CD14-positive monocyte (primary cell): ENCODE results near the gene STPG2. TPM values are rescaled to one million over a fixed set of nuclear protein-coding genes. Genes with fewer than 3 reads are reported as not detected.

Experiments
- DNase-seq, 3 donors: peaks; one replicate each; pipeline ENCODE4 v3.0.0-alpha.2; 2011 to 2022
- H2AFZ ChIP-seq: 2 replicates; pipeline ENCODE4 v1.6.0; 2012; ENCODE audit warnings: mild to moderate bottlenecking, low read depth, low read length, inconsistent platforms; ENCODE audit not compliant: insufficient read depth, poor library complexity, severe bottlenecking
- H3K27ac ChIP-seq, 2 donors: 1 replicate in 1 of 2; 2 replicates in 1 of 2; pipeline ENCODE4 v1.5.1; 2012 to 2013; ENCODE audit warnings: low read length in 2 of 2, control low read depth in 1 of 2, inconsistent platforms in 1 of 2, low read depth in 1 of 2, mild to moderate bottlenecking in 1 of 2
- H3K27me3 ChIP-seq, 2 donors: one replicate each; pipeline versions ENCODE4 v1.6.0 to v1.6.1; 2011 to 2013; ENCODE audit warnings: low read length in 2 of 2; ENCODE audit not compliant: control insufficient read depth in 2 of 2, insufficient read depth in 2 of 2
- H3K36me3 ChIP-seq, 2 donors: replicated peaks in 1 of 2; 1 replicate in 1 of 2; 2 replicates in 1 of 2; pipeline versions ENCODE4 v1.5.1 to v1.6.1; 2012 to 2013; ENCODE audit warnings: low read length in 2 of 2, control low read depth in 1 of 2, inconsistent platforms in 1 of 2, mild to moderate bottlenecking in 1 of 2; ENCODE audit not compliant: insufficient read depth in 2 of 2, control insufficient read depth in 1 of 2
- H3K4me1 ChIP-seq, 2 donors: 1 replicate in 1 of 2; 2 replicates in 1 of 2; pipeline versions ENCODE4 v1.5.1 to v1.6.1; 2012 to 2013; ENCODE audit warnings: low read length in 2 of 2, control low read depth in 1 of 2, inconsistent platforms in 1 of 2, mild to moderate bottlenecking in 1 of 2, moderate library complexity in 1 of 2; ENCODE audit not compliant: insufficient read depth in 2 of 2, control insufficient read depth in 1 of 2
- H3K4me2 ChIP-seq: replicated peaks from 2 replicates; pipeline ENCODE3; 2012; ENCODE audit warnings: low read length, moderate library complexity, mild to moderate bottlenecking; ENCODE audit not compliant: poor library complexity, severe bottlenecking; ENCODE audit errors: extremely low read depth
- H3K4me3 ChIP-seq, 3 experiments: fragments of 200-600 bp in 1 of 3; sonication (generic) in 1 of 3; replicated peaks in 1 of 3; 1 replicate in 2 of 3; 2 replicates in 1 of 3; pipeline ENCODE4 v1.5.1; 2011 to 2013; ENCODE audit warnings: low read length in 3 of 3, mild to moderate bottlenecking in 3 of 3, control low read depth in 2 of 3, low read depth in 2 of 3, inconsistent platforms in 1 of 3, moderate library complexity in 1 of 3
- H3K79me2 ChIP-seq: 2 replicates; pipeline ENCODE4 v1.6.0; 2012; ENCODE audit warnings: mild to moderate bottlenecking, control low read depth, inconsistent platforms, low read length, moderate library complexity; ENCODE audit not compliant: insufficient read depth
- H3K9ac ChIP-seq: 2 replicates; pipeline ENCODE4 v1.6.0; 2017; ENCODE audit warnings: low read length, mild to moderate bottlenecking; ENCODE audit not compliant: insufficient read depth, poor library complexity, severe bottlenecking
- H3K9me3 ChIP-seq, 2 donors: replicated peaks in 1 of 2; 1 replicate in 1 of 2; 2 replicates in 1 of 2; pipeline versions ENCODE4 v1.5.1 to v1.6.1; 2012 to 2013; ENCODE audit warnings: low read length in 2 of 2, control low read depth in 1 of 2; ENCODE audit not compliant: control insufficient read depth in 1 of 2, insufficient read depth in 1 of 2
- H4K20me1 ChIP-seq: 2 replicates; pipeline ENCODE4 v1.6.0; 2012; ENCODE audit warnings: mild to moderate bottlenecking, low read length, control low read depth, moderate library complexity; ENCODE audit not compliant: insufficient read depth
- H3K27ac Mint-ChIP-seq, 7 donors: one replicate each; pipeline ENCODE4 v1.8.0; 2020; ENCODE audit warnings: mild to moderate bottlenecking in 7 of 7, mixed read lengths in 7 of 7, moderate library complexity in 6 of 7, inconsistent platforms in 2 of 7
- H3K27me3 Mint-ChIP-seq, 3 donors: one replicate each; pipeline ENCODE4 v1.8.0; 2021 to 2022; ENCODE audit warnings: low read depth in 3 of 3, mild to moderate bottlenecking in 3 of 3, mixed read lengths in 3 of 3, moderate library complexity in 3 of 3, inconsistent platforms in 1 of 3
- H3K36me3 Mint-ChIP-seq, 2 donors: one replicate each; pipeline ENCODE4 v1.8.0; 2020; ENCODE audit warnings: mixed read lengths in 2 of 2, inconsistent platforms in 1 of 2, mild to moderate bottlenecking in 1 of 2
- H3K4me1 Mint-ChIP-seq: one replicate; pipeline ENCODE4 v1.8.0; 2020; ENCODE audit warnings: mild to moderate bottlenecking, mixed read lengths
- H3K4me3 Mint-ChIP-seq, 2 donors: one replicate each; pipeline ENCODE4 v1.8.0; 2020; ENCODE audit warnings: mild to moderate bottlenecking in 2 of 2, mixed read lengths in 2 of 2, moderate library complexity in 1 of 2
- H3K9me3 Mint-ChIP-seq, 7 donors: one replicate each; pipeline ENCODE4 v1.8.0; 2020 to 2022; ENCODE audit warnings: mixed read lengths in 7 of 7, mild to moderate bottlenecking in 6 of 7, moderate library complexity in 6 of 7, inconsistent platforms in 2 of 7
- WGBS: methylation state at CpG from one replicate; pipeline ENCODE4 v1.1.5; 2013; ENCODE audit warnings: missing lambda C conversion rate; ENCODE audit not compliant: insufficient coverage; 5-methylcytosine and 5-hydroxymethylcytosine counted together
- intact Hi-C, 2 donors: fragments of 100-400 bp; cut with micrococcal nuclease; formaldehyde crosslinking; loops; one replicate each; pipeline versions ENCODE4 v1.15.0 to v1.15.1; 2023
- polyA plus RNA-seq, 3 donors: library from polyadenylated mRNA; depleted of rRNA in 1 of 3; unstranded in 2 of 3; stranded (reverse) in 1 of 3; fragments of 300-500 nt in 2 of 3; fragments of >200 nt in 1 of 3; fragmentation: Illumina TruSeq in 2 of 3; gene quantifications; 1 replicate in 2 of 3; 2 replicates in 1 of 3; pipeline ENCODE4 v1.2.3, GENCODE V29; 2012 to 2021
- TF ChIP-seq, protein P1 (sequence below): fragments of 200-600 bp; IDR thresholded peaks from one replicate; pipeline ENCODE4 v1.8.0; 2022; ENCODE audit warnings: antibody characterized with exemption, mild to moderate bottlenecking

STPG2 gene
- polyA plus RNA-seq, 3 donors: 0.04 TPM; not detected in 2

DNA sequence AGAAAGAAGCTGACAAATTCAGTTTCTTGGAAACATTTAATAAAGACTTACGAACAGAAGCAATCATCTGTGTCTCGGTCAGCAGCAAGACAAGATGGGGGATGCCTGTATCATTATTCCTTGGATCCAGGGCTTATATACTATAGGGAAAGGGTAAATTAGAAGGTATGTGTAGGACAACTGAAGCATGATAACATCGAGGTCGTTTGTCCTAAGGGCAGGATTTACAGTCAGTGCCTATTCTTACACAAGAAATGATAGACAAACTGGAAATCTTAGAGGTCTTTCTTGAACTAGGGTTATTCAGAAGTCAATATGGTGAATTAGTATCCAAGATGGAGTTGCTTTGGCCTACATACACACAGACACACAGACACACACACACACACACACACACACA lies 553.0 kb downstream of the STPG2 start:
- Histone ChIP-seq H3K79me2 (no peaks in the 10 kb centered on the region), H3K27me3 (no peaks in the 10 kb centered on the region), H3K4me1 (no peaks in the 10 kb centered on the region), H4K20me1 (no peaks in the 10 kb centered on the region), H3K9ac (no peak overlapping the region), H3K4me3 (no peak overlapping the region), H3K4me2 (no peak overlapping the region), H3K36me3 (no peaks in the 10 kb centered on the region), H3K9me3 (peaks cover 16 to 24% of the 10 kb centered on the region in 2 donors), H2AFZ (no peak overlapping the region), H3K27ac (no peak overlapping the region)
- H3K27me3 Mint-ChIP-seq: no peaks in the 10 kb centered on the region
- no peak overlapping the region for H3K27ac Mint-ChIP-seq
- no peak for DNase-seq
- TF ChIP-seq, protein P1, sequence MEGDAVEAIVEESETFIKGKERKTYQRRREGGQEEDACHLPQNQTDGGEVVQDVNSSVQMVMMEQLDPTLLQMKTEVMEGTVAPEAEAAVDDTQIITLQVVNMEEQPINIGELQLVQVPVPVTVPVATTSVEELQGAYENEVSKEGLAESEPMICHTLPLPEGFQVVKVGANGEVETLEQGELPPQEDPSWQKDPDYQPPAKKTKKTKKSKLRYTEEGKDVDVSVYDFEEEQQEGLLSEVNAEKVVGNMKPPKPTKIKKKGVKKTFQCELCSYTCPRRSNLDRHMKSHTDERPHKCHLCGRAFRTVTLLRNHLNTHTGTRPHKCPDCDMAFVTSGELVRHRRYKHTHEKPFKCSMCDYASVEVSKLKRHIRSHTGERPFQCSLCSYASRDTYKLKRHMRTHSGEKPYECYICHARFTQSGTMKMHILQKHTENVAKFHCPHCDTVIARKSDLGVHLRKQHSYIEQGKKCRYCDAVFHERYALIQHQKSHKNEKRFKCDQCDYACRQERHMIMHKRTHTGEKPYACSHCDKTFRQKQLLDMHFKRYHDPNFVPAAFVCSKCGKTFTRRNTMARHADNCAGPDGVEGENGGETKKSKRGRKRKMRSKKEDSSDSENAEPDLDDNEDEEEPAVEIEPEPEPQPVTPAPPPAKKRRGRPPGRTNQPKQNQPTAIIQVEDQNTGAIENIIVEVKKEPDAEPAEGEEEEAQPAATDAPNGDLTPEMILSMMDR: no peak
- H3K36me3 Mint-ChIP-seq: no peaks in the 10 kb centered on the region
- H3K9me3 Mint-ChIP-seq: peaks cover 9 to 16% (median 12%) of the 10 kb centered on the region in 7 donors
- WGBS: 84% methylated on average over 2 of the region's 4 CpGs
- H3K4me1 Mint-ChIP-seq: no peaks in the 10 kb centered on the region
- intact Hi-C loops: no loop called here
- no peak overlapping the region for H3K4me3 Mint-ChIP-seq

DNA sequence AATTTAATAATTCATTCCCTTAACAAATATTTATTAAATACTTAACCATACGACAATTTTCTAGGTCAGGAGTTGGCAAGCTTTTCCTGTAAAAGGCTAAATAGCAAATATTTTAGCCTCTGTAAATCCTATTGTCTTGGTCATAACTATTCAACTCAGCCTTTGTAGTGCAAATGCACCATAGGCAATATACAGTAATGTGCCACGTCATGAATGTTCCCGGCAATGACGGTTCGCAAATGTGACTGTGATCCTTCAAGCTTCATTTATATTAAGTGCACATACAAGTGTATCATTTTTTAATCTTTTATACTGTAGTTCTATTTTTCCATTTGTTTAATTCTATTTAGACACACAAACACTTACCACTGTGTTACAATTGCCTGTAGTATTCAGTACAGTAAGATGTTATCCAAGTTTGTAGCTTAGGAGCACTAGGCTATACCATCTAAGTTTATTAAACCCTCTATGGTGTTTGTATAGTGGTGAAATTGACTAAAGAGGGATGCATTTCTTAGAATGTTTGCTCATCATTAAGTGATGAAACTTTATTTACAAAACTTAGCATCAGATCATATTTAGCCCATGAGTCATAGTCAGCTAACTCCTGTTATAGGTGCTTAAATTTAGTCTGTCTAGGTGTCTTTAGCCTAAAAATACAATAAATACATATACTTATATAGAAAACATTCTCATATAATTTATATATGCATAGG lies 553.6 kb downstream of the STPG2 start:
- H3K27ac Mint-ChIP-seq: no peak overlapping the region
- intact Hi-C loops: no loop called here

More for the DNA sequence above, 553.6 kb downstream of the STPG2 start:
- H3K4me1 Mint-ChIP-seq: no peaks in the 10 kb centered on the region
- Histone ChIP-seq H3K4me3 (no peak overlapping the region), H3K79me2 (no peaks in the 10 kb centered on the region), H3K9me3 (peaks cover 16 to 24% of the 10 kb centered on the region in 2 donors), H3K4me2 (no peak overlapping the region), H3K4me1 (no peaks in the 10 kb centered on the region), H3K27ac (no peak overlapping the region), H3K9ac (no peak overlapping the region), H2AFZ (no peak overlapping the region), H4K20me1 (no peaks in the 10 kb centered on the region), H3K36me3 (no peaks in the 10 kb centered on the region), H3K27me3 (no peaks in the 10 kb centered on the region)
- TF ChIP-seq, protein P1: no peak
- H3K36me3 Mint-ChIP-seq: no peaks in the 10 kb centered on the region
- no peaks in the 10 kb centered on the region for H3K27me3 Mint-ChIP-seq
- no peak for DNase-seq
- peaks cover 8 to 16% (median 12%) of the 10 kb centered on the region in 7 donors for H3K9me3 Mint-ChIP-seq
- no peak overlapping the region for H3K4me3 Mint-ChIP-seq
- no CpG with 5 or more reads among the region's 5 CpGs for WGBS
